Measurements from ENCODE around the gene FNDC3B.

Gene FNDC3B

GRCh38 chr3:172047567-172048115 lies 8.3 kb downstream of the FNDC3B start:
- intact Hi-C loops (cut with DNase I): no loop called here
- no peak for DNase-seq

DNA sequence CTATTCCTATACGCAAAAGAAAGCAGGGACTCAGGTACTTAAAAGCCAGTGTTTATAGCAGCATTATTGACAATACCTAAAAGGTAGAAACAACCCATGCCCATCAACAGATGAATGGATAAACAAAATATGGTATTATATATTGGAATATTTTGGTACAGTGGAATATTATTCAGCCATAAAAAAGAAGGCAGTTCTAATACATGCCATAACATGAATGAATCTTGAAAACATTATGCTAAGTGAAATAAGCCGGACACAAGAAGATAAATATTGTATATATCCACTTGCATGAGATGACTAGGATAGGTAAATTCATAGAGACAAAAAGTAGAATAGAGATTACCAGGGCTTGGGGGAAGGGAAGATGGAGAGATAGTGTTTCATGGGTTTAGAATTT lies 9.2 kb downstream of the FNDC3B start:
- DNase-seq: no peak
- intact Hi-C loops (cut with DNase I): no loop called here

- DNase-seq: no peak
- intact Hi-C loops (cut with DNase I): no loop called here
Measured at GRCh38 chr3:172051310-172051956, 12.1 kb downstream of the FNDC3B start.

DNA sequence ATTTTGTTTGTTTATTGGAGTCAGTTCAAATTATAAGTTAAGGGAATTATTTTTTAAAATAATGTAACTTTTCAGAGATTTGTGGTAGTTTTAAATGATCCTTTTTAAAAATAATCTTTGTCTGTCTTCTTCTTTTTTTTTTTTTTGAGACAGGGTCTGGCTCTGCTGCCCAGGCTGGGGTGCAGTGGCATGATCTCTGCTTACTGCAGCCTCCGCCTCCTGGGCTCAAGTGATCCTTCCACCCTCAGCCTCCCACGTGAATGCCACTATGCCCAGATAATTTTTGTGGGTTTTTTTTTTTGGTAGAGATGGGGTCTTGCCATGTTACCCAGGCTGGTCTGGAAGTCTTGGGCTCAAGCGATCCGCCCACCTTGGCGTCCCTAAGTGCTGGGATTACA lies 12.6 kb downstream of the FNDC3B start:
- DNase-seq: no peak
- intact Hi-C loops (cut with DNase I): no loop called here

GRCh38 chr3:172052405-172052804 lies 13.0 kb downstream of the FNDC3B start:
- intact Hi-C loops (cut with DNase I): no loop called here
- no peak for DNase-seq

- intact Hi-C loops (cut with DNase I): no loop called here
- no peak for DNase-seq
Measured at GRCh38 chr3:172054115-172054764, 14.9 kb downstream of the FNDC3B start.

DNA sequence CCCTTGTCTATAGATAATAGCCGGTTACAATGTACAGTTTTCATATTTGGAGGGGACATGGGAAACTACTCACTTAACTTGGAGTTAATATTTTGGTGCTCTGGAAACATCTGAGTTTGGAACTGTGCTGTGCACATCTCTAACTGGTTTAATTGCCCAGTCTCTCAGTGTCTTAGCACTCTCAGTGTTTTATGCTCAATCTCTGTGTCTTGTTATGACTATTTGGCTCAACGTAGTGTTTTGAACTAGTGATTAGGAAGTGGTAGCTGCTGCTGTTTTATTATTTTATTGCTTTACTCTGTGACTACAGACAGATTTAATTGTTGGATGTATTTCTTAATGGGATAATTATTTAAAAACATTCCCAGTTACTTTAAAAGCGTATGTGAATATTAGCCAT lies 17.0 kb downstream of the FNDC3B start:
- DNase-seq: no peak
- intact Hi-C loops (cut with DNase I): no loop called here

- intact Hi-C loops (cut with DNase I): no loop called here
- no peak for DNase-seq
Measured at GRCh38 chr3:172057059-172057458, 17.7 kb downstream of the FNDC3B start.

GRCh38 chr3:172057624-172058327 lies 18.4 kb downstream of the FNDC3B start:
- intact Hi-C loops (cut with DNase I): no loop called here
- no peak for DNase-seq

- no peak for DNase-seq
- intact Hi-C loops (cut with DNase I): no loop called here
Measured at GRCh38 chr3:172059532-172059931, 20.2 kb downstream of the FNDC3B start.

GRCh38 chr3:172060234-172060633 lies 20.9 kb downstream of the FNDC3B start:
- intact Hi-C loops (cut with DNase I): no loop called here
- no peak for DNase-seq

DNA sequence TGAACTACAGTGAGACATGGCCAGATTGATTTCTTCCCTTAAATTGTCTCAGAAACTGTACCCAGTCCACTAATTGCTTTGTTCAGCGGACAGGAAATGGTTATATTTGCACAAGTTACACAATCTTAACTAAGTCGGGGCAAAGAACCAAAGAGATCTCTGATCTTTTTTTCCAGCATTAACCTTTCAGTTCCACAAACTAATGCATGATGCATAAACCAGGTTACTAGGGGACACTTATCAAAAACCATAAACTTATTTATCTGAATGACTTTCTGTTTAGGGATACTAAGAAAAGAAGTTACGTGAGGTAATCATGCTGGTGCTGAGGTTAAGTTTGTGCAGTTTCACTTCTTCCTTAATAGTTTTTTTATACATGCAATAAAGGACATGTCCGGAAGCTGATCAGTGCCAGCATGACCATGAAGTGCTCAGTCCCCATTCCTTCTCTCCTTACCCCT lies 22.4 kb downstream of the FNDC3B start:
- intact Hi-C loops (cut with DNase I): no loop called here
- DNase-seq: peak in 4 of 42 donors; percentile 13 to 41 (median 20)

DNA sequence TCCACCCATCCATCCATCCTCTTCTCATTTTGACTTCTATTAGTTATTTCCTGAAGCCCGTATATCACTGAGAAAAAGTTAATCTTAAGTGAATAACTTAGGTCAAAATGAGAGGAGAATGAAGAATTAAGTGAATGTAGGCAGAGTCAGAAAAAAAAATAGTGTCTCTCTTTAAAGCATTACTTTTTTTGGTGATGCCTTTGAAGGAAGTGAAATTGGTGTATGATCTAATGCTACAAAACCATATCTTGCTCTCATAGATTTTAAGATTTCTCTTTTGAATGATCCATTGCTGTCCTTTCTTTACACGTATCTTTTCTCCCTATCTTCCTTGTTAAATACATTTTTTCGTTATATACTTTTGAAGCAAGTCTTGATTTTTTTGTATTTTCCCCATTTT lies 23.4 kb downstream of the FNDC3B start:
- no peak for DNase-seq
- intact Hi-C loops (cut with DNase I): no loop called here

GRCh38 chr3:172063456-172064432 lies 24.4 kb downstream of the FNDC3B start:
- intact Hi-C loops (cut with DNase I): no loop called here
- no peak for DNase-seq

- intact Hi-C loops (cut with DNase I): no loop called here
- no peak for DNase-seq
Measured at GRCh38 chr3:172065527-172065926, 26.1 kb downstream of the FNDC3B start.

- intact Hi-C loops (cut with DNase I): no loop called here
- no peak for DNase-seq
Measured at GRCh38 chr3:172065967-172066762, 26.8 kb downstream of the FNDC3B start.

DNA sequence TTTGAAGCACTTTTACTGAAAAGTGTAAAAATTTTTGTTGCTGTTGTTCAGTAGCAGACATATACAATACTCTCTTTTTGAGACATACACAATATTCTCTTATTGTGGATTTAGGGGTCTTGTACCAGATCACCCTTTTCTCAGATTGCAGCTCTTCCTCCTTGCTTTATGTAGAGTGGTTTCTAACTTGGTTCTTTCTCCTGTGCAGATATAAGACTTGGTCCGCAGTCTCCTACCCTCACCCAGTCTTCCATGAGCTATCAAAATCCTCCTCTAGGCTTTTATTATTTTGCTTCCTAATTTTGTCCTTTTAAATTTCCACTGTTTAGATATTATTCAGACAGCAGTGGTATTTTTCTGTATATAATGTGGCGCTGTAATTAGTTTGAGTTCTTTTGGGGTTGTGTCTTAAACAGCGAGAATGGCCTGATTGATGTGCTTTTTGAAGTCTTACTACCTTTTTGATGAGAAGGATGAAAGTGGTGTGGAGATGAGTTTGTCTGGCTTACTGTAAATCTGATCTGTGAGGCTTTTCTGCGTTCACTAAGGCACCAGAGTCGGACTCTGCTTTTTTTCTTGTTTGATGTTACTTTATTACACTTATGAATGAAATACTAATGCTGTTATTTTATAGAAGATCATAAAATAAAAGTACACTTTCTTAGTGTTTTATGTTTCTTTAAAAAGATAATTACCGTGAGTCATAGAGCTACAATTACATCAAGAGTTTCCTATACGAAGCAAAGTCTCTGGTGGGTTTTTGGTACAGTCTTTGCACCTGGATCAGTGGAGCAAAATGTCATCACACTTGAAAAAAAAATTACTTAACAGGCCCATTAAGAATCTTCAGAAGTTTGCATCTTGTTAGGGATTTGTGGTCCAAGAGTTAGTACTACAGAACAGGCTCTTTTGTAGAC lies 27.8 kb downstream of the FNDC3B start:
- DNase-seq: no peak
- intact Hi-C loops (cut with DNase I): no loop called here

Data from head of caudate nucleus (tissue), 42 donors.